ENCODE measurements around the gene ABLIM1. TPM values are rescaled to one million over a fixed set of nuclear protein-coding genes. Genes with fewer than 3 reads are reported as not detected.

ABLIM1 gene
- total and polyA plus RNA-seq, 2 of the 13 experiments (the other 11 are each of a cell fraction or from before 2014, with no cell fraction given): 59.4 to 92.7 TPM

GRCh38 chr10:114609518-114610426 lies 48.3 kb downstream of the ABLIM1 start:
- Histone ChIP-seq H2AFZ (ENCODE audit: low read length) (no peak overlapping the region), H3K79me2 (ENCODE audit: insufficient read depth, low read length) (no peaks in the 10 kb centered on the region), H3K4me1 (ENCODE audit: insufficient read depth, low read length) (peaks cover 51% of the 10 kb centered on the region), H3K4me3 (replicated peaks in 1 of 3; ENCODE audit: insufficient read depth in 1 of 3, low read depth in 2 of 3, low read length in 3 of 3) (no peak overlapping the region), H3K27ac (ENCODE audit: extremely low read length, insufficient read depth, low read length) (no peak overlapping the region), H3K9ac (ENCODE audit: insufficient read depth, low read depth, low read length) (no peak overlapping the region), H3K27me3 (ENCODE audit: control insufficient read depth in 1 of 2, insufficient read depth in 2 of 2, low read length in 2 of 2) (no peaks in the 10 kb centered on the region), H4K20me1 (ENCODE audit: insufficient read depth, low read length) (no peaks in the 10 kb centered on the region), H3K4me2 (ENCODE audit: low read depth, low read length) (no peak overlapping the region), H3K36me3 (replicated peaks in 1 of 2; ENCODE audit: control insufficient read depth in 1 of 2, insufficient read depth in 2 of 2, low read length in 2 of 2) (no peaks in the 10 kb centered on the region), H3K9me3 (ENCODE audit: low read length) (no peaks in the 10 kb centered on the region)
- ChIA-PET POLR2A (no interaction called here), CTCF (ENCODE audit: low intra/inter-chr PET ratio, low total read pairs) (no interaction called here)
- in situ Hi-C loops (cut with HindIII; ENCODE audit: extremely low pct_ligation_motif_present, low pct_unique_long_range_greater_than_20kb) (no loop called here), intact Hi-C loops (cut with micrococcal nuclease; ENCODE audit: unreplicated experiment) (no loop called here)
- FAIRE-seq (no peak), DNase-seq (ENCODE audit: low spot score) (no peak), ATAC-seq (no peak)
- no TSS peak for BruUV-seq (replicated peaks)
- 78% methylated on average over 8 of the region's 8 CpGs for WGBS (ENCODE audit: low lambda C conversion rate)
- no peak for TF ChIP-seq GABPB1 (CRISPR knock-in tag; IDR thresholded peaks at IDR 0.05)
- TF ChIP-seq STAT5B (CRISPR knock-in tag; IDR thresholded peaks at IDR 0.05): no peak
- no peak for TF ChIP-seq SMAD1 (CRISPR knock-in tag; IDR thresholded peaks at IDR 0.05; ENCODE audit: borderline replicate concordance, low read depth)
- TF ChIP-seq TMF1 (CRISPR knock-in tag; IDR thresholded peaks at IDR 0.05; ENCODE audit: low read depth): no peak
- no peak for TF ChIP-seq ZMAT3 (CRISPR knock-in tag; conservative IDR thresholded peaks at IDR 0.05)
- no peak for TF ChIP-seq ZNF441 (CRISPR knock-in tag; IDR thresholded peaks at IDR 0.05; ENCODE audit: borderline replicate concordance)
- no peak for TF ChIP-seq GFI1 (CRISPR knock-in tag; IDR thresholded peaks at IDR 0.05; ENCODE audit: borderline replicate concordance)
- TF ChIP-seq FOXP1 (IDR thresholded peaks at IDR 0.05): no peak
- TF ChIP-seq FOXP1 (CRISPR knock-in tag; IDR thresholded peaks at IDR 0.05): no peak
- no peak for TF ChIP-seq CEBPG (CRISPR knock-in tag; IDR thresholded peaks at IDR 0.05)
- no peak for TF ChIP-seq CREM (IDR thresholded peaks at IDR 0.05)
- no peak for TF ChIP-seq CREM (CRISPR knock-in tag; IDR thresholded peaks at IDR 0.05)
- no peak for TF ChIP-seq PHB2 (IDR thresholded peaks at IDR 0.05; ENCODE audit: partially characterized antibody)
- TF ChIP-seq ZNF530 (CRISPR knock-in tag; IDR thresholded peaks at IDR 0.05; ENCODE audit: low read depth): no peak
- no peak for TF ChIP-seq EP300 (IDR thresholded peaks at IDR 0.05; ENCODE audit: low read depth in 2 of 2, low read length in 2 of 2)
- TF ChIP-seq EP300 (CRISPR knock-in tag; IDR thresholded peaks at IDR 0.05; ENCODE audit: borderline replicate concordance): no peak

All from HepG2 (cell line).